HG02610 (cell line): ENCODE results near the gene XRCC6.
"Not testable (repeated sequence)": the region's sequence is repeated elsewhere in the genome, so short reads cannot be mapped to it uniquely, and the experiment has no call there.

Experiments used
- ATAC-seq: cut with Tn5 transposase; IDR thresholded peaks from one replicate; pipeline ENCODE4 v1.9.1; 2021; ENCODE audit warnings: mild to moderate bottlenecking, moderate library complexity; ENCODE audit not compliant: unreplicated experiment

XRCC6 gene

GRCh38 chr22:41683052-41683451 is 62.0 kb downstream of the XRCC6 start:
- ATAC-seq, result no peak

DNA sequence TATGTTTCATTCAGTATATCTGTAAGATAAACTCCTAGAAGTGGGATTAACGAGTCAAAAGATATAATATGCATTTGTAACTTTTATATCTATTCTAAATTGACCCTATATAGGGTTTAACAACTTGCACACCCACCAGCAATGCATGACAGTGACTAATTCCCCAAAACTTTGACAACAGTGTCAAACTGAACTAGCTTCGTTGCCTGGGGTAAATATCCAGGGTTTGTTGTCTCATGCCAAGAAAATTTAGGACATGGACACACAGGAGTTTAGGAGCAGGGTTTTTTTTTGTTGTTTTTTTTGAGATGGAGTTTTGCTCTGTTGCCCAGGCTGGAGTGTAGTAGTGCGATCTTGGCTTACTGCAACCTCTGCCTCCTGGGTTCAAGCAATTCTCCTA is 62.5 kb downstream of the XRCC6 start:
- no peak for ATAC-seq

GRCh38 chr22:41684194-41684593 is 63.1 kb downstream of the XRCC6 start:
- no peak for ATAC-seq

GRCh38 chr22:41686890-41687289 is 65.8 kb downstream of the XRCC6 start:
- not testable (repeated sequence) for ATAC-seq

GRCh38 chr22:41687901-41688364 is 66.8 kb downstream of the XRCC6 start:
- ATAC-seq, result no peak

GRCh38 chr22:41688365-41689211 is 67.5 kb downstream of the XRCC6 start, which contains the start of gene SNU13:
Gene SNU13, minus strand, starts transcription at chr22:41688867. Its CDS starts 71 bp downstream, at chr22:41688796.
- ATAC-seq, result peak; percentile 88

DNA sequence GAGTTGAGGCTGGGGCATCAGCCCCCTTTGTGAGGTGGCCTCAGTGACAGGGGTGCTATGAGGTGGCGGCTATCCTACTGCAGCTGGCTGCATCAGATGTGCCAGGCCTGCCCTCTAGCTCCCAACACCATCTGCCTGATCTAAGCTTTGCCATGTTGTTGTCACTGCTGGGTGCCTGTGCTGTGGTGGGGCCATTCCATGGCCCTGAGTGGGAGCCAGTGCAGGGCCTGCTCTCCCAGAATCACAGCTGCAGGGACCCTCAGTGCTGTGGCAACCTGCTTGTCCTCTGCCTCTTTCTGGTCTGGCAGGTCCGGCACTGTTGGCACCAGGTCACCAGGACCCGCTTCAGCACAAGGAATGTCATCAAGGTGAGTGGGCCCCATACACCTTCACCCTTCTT is 69.4 kb downstream of the XRCC6 start:
- no peak for ATAC-seq

- ATAC-seq, result no peak
Measured at GRCh38 chr22:41695211-41695610, 74.1 kb downstream of the XRCC6 start.

DNA sequence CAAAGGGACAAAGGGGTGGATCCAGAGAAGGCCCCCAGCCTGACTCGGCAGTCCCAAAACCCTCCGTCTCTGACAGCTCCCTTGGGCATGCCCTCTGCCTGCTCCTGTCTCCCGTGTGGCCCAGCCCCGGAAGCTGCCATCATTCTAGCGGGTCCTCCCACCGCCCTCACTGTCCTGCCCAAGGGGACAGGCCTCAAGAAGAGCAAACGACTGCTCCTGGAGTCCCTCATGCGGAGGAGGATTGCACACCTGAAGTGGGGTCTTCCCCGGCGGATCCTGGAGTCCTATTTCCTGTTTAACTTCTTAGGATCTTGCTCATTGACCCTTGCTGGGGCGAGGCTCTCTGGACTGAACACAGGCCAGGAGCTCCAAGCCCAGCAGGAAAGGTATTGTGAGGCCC is 75.6 kb downstream of the XRCC6 start:
- ATAC-seq, result no peak

DNA sequence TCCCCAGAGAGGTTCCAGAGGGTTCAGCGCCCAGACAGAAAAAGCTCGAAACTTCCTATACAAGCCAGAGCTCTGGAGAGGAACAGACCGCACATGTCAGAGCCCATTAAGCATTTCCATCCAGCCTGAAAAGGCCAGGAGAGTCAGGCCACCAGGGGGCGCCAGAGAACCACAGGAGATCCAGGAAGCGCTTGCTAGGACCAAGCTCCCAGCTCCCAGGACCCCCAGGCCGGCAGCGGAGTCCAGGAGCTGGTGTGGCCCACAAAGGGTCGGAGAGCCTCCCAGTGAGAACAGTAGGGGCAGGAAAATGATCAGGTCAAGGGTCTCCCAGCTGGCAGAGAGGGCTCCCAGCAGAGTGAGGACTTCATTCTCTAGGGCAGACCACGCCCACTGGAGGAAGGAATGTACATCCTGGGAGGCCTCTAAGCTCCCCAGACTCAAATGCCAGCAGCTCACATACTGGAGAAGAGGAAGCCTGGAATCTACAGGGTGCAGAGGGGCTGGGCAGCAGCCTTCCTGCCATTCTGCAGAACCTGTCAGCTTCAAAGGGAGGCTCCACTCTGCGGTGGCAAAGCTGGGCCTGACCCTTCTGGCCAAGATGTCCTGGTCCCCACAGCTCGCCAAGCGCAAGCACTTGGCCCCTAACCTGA is 76.2 kb downstream of the XRCC6 start:
- no peak for ATAC-seq

DNA sequence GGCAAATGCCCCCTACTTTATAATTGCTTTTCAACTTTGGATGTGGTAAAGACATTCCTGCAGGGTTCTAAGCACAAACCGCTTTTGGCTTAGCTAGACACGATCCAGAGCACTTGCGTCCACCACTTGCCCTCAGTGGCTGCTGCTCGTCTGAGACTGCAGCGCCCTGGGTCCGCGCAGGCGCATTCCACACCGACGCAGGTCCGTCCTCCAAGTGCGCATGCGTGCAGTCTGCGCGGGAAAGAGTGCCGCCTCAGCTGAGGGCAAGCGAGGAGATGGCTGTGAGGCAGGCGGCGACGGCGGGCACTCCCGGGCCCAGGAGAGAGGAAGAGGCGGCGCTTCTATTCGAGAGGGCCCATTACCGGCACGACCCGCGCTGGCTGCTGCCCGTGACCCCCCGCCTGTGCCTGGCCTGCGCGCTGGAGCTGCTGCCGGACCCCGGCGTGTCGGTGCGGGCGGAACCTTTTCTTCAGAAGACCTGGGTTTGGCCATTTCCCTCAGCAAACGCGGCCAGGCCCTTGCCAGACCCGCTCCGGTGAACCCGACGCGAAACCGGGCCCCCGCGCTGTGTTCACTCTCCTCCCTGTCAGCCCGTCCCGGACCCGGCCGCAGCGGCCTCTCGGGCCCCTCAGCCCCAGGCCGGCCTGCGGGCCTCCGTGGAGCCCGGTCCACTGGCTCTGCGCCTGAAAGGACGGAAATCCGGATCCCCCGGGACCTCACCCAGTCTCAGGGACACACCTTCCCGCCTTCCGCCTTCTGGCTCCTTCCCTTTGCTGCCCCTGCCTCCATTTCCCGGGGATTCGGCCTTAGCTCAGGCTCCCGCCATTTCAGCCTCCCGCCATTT is 78.4 kb downstream of the XRCC6 start, which contains the start of gene MEI1:
Gene MEI1, plus strand, starts transcription at position 240 of the 844 bp plus-strand sequence. Its CDS starts 36 bp downstream, at position 276.
- ATAC-seq, result no peak

DNA sequence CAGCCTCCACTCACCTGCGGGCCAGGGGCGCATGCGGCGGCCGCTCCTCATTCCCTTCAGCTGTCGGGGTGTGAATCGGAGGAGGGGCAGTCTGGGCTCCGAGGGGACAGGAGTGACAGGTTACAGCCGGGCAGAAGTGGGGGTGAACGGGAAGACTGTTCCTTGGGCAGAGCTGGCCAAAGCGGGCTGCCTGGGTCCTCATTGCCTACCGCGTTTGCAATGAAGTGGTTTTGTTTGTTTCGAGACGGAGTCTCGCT is 78.9 kb downstream of the XRCC6 start:
- no peak for ATAC-seq

- no peak for ATAC-seq
Measured at GRCh38 chr22:41702763-41703162, 81.7 kb downstream of the XRCC6 start.

DNA sequence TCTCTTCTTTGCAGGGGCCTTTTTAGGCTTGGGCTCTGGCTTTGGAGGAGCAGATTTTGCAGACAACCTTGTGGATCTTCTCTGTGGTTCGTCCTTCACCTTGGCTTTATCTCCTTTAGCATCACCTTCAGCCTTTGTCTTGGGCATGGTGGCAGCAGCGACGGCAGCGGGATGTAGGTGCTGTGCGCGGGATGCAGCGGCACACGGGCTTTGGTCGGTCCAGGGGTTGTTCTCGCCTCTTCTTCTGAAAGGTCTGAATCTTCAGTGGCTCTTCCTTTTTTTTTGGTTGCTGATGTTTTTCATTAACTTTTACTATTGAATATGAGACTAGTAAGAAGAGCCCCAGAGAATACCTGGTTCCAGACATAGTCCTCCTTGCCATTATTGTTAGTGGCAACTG is 88.2 kb downstream of the XRCC6 start:
- no peak for ATAC-seq

DNA sequence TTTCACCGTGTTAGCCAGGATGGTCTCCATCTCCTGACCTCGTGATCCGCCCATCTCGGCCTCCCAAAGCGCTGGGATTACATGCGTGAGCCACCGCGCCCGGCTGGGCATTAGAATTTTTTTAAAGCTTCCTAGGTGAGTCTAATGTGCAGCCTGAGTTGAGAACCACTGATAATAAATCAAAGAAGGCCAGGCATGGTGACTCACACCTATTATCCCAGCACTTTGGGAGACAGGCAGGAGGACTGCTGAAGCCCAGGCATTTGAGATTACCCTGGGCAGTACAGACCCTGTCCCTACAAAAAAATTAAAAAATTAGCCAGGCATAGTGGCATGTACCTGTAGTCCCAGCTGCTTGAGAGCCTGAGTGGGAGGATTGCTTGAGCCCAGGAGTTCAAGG is 91.9 kb downstream of the XRCC6 start:
- ATAC-seq, result no peak
